ENCODE results near the gene ESR1.
"Not testable (repeated sequence)": the region's sequence is repeated elsewhere in the genome, so short reads cannot be mapped to it uniquely, and the experiment has no call there.

ESR1 gene

GRCh38 chr6:151813858-151814257, 6.4 kb downstream of the ESR1 start:
- DNase-seq (ENCODE audit: low spot score): no peak

DNA sequence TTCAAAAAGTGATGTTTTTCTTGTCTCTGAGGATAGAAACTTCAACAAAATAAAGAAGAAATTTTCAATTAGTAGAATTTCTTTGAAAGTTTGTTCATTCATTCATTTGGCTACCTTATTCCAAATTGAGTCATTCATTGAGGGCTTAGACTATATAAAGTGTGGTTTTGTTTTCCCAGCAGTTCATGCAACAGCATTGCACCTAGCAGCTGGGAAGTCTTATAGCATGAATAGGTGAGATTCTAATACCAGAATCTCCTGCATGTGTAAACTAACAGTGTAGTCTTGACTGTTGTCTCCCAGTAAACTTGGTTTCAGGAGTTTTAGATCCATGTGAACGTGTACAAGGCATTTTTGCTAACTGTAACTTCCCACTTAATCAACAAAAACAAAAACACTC, 7.1 kb downstream of the ESR1 start:
- no peak for DNase-seq (ENCODE audit: low spot score)

DNA sequence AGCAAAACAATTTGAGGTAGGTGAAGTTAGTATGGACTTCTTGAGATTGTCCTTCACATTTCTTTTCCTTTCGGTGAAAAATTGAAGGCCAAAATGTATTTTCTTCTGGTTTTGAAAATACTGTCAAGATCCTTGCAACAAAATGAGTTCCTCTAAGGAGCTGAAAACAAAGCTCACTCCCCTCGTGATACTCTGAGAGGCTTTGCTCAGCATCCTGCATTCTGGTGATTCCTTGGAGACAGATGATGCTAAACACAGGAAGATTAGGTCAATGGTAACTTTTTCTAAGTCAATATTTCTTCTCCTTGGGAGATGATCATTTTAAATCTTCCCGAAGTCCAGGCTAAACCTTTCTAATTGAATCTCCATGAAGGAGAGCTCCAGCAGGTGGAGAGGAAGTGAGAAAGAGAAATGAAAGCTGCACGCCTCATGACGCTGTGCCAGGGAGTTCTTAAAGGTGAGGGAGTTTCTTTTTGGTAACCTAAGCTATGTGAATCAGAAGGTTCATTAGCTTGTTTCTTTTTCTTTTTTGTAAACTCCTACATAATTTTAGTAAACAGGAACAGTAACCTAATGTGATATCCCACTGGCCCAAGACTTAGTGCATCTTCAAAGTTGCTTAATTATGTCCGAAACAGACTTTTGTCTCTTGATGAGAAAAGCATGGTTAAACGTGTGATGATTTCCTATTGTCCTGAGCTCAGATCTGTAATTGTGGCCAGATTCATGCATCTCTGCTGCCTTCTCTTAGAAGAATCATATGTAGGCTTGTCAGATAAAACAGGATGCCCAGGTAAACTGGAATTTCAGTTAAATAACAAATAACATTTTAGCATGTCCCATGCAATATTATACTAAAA, 15.0 kb downstream of the ESR1 start:
- DNase-seq (ENCODE audit: low spot score): no peak

- DNase-seq (ENCODE audit: low spot score): no peak
Observed at GRCh38 chr6:151826517-151827142, 19.1 kb downstream of the ESR1 start.

DNA sequence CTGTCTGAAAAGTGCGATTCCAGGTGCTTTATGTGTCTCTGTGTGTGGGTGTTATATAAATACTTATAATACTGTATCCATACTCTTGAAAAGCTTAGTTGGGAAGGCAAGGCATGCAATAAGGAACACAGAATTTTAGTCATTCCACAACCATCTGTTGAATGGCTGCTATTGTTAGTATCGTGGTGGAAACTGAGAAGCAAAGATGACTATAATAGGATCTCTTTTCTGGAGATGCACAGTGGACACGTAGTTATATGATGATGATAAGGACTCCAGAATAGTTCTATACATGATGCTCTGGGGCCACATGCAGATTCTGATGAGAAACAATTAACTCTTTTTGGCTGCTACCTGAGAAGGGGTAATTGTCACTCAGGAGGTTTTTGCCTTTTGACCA, 25.2 kb downstream of the ESR1 start:
- no peak for DNase-seq (ENCODE audit: low spot score)

DNA sequence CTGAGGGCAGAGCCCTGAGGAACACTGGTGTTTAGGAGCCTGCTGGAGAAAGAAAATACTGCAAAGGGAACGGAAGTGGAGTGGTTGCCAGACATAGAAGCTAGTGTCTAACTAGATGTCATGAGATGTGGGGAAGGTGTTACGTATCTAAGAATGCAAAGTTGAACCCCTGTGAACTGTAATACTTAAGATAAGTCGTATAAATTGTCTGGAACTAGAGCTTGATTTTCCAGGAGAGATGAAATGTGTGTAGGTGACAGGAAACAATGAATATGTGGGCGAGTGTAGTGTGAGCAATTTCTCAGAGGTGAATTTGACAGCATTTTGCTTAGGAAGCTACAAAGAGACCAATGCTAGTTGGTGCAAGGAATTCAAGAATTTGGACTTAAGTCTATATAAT, 27.9 kb downstream of the ESR1 start:
- DNase-seq (ENCODE audit: low spot score): no peak

DNA sequence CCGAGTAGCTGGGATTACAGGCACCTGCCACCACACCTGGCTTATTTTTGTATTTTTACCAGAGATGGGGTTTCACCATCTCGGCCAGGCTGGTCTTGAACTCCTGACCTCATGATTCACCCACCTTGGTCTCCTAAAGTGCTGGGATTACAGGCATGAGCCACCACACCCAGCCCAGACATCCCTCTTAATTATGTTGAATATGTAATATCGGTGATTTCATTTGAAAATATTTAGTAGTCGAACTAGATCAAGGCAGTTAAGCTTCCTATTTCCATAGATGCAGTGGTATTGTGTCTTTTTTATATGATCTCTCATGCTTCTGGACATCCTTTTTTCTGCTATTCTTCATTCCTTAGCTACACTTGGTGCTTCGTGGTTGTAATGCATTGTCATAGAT, 29.7 kb downstream of the ESR1 start:
- no peak for DNase-seq (ENCODE audit: low spot score)

DNA sequence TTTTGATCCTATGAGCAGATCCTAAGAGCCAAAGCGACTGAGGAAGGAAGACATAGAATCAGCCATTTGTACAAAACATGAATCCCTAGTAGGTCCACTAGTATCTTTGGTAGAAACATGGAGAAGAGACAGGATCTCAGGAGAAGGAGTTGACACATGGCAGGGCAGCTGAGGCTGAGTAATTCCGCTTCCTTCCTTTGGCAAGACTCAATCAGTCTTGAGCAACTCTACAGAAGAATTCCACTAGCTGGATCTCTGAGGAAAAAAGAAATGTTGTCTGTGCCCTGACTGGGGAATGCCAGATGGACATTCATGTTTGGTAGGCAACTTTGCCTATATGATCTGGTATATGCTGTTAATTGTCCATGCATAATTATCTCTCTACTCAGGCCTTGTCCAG, 35.3 kb downstream of the ESR1 start:
- no peak for DNase-seq (ENCODE audit: low spot score)

- no peak for DNase-seq (ENCODE audit: low spot score)
Observed at GRCh38 chr6:151847064-151847463, 39.6 kb downstream of the ESR1 start.

GRCh38 chr6:151850479-151851003, 43.1 kb downstream of the ESR1 start:
- no peak for DNase-seq (ENCODE audit: low spot score)

GRCh38 chr6:151858294-151858693, 50.8 kb downstream of the ESR1 start:
- no peak for DNase-seq (ENCODE audit: low spot score)

DNA sequence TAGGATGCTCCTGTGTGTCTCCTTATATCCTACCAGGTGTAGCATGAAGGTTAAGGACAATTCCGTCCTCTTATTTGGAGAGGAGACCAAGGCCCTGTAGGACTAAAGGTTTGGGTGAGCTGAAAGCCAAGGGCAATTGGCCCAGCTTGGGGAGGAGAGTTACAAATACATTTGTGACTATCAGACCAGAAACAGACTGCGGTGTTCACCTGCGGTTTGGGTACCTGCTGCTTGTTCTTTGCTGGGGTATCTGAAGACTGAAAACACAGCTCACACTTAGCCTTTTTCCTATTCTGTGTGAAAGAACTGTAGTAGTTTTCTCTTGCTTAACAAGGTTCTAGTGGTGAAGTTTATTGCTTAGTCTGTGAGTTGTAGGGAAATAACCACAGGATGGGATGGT, 55.0 kb downstream of the ESR1 start:
- no peak for DNase-seq (ENCODE audit: low spot score)

- not testable (repeated sequence) for DNase-seq (ENCODE audit: low spot score)
Observed at GRCh38 chr6:151867361-151867869, 59.9 kb downstream of the ESR1 start.

- no peak for DNase-seq (ENCODE audit: low spot score)
Observed at GRCh38 chr6:151869345-151869744, 61.9 kb downstream of the ESR1 start.

DNA sequence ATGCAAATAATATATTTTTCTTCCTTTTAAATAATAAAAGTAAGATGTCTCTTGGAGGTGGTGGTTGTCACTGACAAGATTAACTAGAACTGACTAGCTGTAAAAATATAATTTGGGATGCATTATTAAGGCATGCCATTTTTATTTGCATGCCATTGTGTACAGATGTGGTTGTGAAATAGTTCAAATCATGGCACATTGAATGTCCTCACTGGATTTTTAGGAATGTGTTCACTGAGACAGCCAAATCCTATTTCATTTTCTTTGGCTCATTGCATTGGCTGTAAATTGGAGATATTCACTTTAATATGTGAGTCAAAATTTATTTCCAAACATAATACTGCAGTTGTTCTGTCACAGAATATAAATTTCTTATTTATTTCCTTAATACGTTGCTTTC, 62.3 kb downstream of the ESR1 start:
- no peak for DNase-seq (ENCODE audit: low spot score)

GRCh38 chr6:151870375-151870774, 62.9 kb downstream of the ESR1 start:
- DNase-seq (ENCODE audit: low spot score): no peak

DNA sequence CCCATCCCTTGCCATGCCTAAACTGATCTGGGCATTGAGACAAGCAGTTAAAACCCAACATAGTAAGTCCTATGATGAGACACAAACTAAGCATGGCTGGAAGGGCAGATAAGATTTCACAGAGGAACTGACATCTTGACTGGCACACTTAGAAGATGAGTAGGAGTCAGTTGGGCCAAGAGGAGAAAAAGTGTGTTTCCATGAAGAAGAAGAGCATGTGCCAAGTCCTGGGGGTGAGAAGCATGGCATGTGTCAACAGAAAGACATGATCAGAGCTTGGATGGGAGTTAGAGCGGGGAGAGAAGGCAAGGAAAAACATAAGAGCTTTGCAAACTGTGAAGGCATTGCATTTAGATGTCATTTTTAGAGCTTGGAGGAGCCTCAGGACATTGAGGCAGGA, 68.0 kb downstream of the ESR1 start:
- DNase-seq (ENCODE audit: low spot score): no peak

GRCh38 chr6:151876122-151876521, 68.6 kb downstream of the ESR1 start:
- no peak for DNase-seq (ENCODE audit: low spot score)

- DNase-seq (ENCODE audit: low spot score): no peak
Observed at GRCh38 chr6:151877458-151877857, 70.0 kb downstream of the ESR1 start.

DNA sequence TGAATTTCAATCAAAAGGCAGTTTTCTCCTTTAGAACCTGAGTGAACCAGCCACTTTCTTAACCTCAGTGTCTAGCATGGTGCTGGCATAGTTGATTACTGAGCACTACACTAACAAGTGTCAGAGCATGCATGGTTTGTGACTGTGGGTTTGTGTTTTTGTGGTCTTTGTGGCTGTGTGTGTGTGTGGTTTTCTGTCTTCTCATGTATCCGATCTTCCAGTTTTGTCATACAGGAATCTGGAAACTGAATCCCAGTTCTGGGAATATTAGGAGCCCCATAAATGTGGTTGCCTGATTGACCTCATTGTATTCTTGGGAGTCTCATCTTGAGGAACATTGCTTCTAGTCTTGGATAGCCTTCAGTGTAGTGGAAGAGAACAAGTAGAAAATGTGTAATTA, 73.7 kb downstream of the ESR1 start:
- no peak for DNase-seq (ENCODE audit: low spot score)

- DNase-seq (ENCODE audit: low spot score): no peak
Observed at GRCh38 chr6:151882206-151882605, 74.7 kb downstream of the ESR1 start.

GRCh38 chr6:151885234-151885633, 77.8 kb downstream of the ESR1 start:
- no peak for DNase-seq (ENCODE audit: low spot score)

DNA sequence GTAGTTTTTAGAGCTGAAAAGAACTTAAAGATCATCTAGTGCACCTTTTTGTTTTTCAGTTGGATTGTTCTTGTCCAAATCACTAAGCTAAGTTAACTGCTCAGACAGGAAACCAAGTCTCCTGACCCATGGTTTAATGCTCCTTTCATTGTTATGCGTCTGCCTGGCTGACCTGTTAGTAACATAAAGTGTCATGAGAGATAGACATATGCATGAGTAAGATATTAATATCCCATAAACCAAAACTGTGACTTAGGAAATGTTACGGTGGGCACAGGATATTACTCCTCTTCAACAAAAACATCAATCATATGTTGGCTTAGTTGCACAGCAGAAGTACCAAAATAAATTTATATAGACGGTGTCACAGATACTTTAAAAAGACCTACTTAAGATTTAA, 84.0 kb downstream of the ESR1 start:
- DNase-seq (ENCODE audit: low spot score): no peak
